K562 (cell line): ENCODE data around the gene WDR81. TPM values are rescaled to one million over a fixed set of nuclear protein-coding genes. Genes with fewer than 3 reads are reported as not detected.

Experiments
- ATAC-seq: fragments of 200-7000 bp; cut with Tn5 transposase; 3 replicates; pipeline ENCODE4 v1.9.1; 2020; ENCODE audit warnings: moderate library complexity
- BruUV-seq: library from RNA; stranded (reverse); fragments of 400-500 nt; replicated peaks from 2 replicates; lab custom pipeline; 2021; lab: Mats Ljungman, UMichigan
- CTCF ChIA-PET: fragments of 300-600 bp; formaldehyde crosslinking; extraction: SDS; loops from one replicate; lab custom pipeline; 2021; ENCODE audit warnings: low intra/inter-chr PET ratio; lab: Yijun Ruan, JAX
- POLR2A ChIA-PET: fragments of 300-600, 350-650 bp; sonication (Branson Sonifier 250); formaldehyde crosslinking; extraction: SDS; loops from one replicate; lab custom pipeline; 2021; ENCODE audit warnings: antibody characterized with exemption, inconsistent platforms; lab: Yijun Ruan, JAX
- DNase-seq, 4 experiments: peaks; one replicate each; pipeline versions ENCODE4 v3.0.0 to v3.0.0-alpha.2; 2011 to 2018; ENCODE audit warnings: low spot score in 3 of 4, mixed read lengths in 3 of 4; ENCODE audit errors: extremely low read depth in 1 of 4
- FAIRE-seq: peaks from 2 replicates; lab custom pipeline; 2011; peaks lifted over from hg19 to GRCh38; lab: Jason Lieb, UNC
- H2AFZ ChIP-seq: 2 replicates; pipeline ENCODE4 v1.6.0; 2011; ENCODE audit warnings: low read depth, low read length, control low read depth, inconsistent platforms
- H3K27ac ChIP-seq: fragments of 200-600 bp; 3 replicates; pipeline ENCODE4 v1.8.0; 2011; ENCODE audit warnings: low read depth, mild to moderate bottlenecking, control low read depth, inconsistent platforms, low read length, moderate library complexity, mixed read lengths; ENCODE audit errors: extremely low read depth
- H3K27me3 ChIP-seq, 2 experiments: fragments of 300-600 bp in 1 of 2; 2 replicates in 1 of 2; 3 replicates in 1 of 2; pipeline versions ENCODE4 v1.6.0 to v1.8.0; 2011; ENCODE audit warnings: inconsistent platforms in 2 of 2, low read length in 2 of 2, mild to moderate bottlenecking in 1 of 2, mixed read lengths in 1 of 2, moderate library complexity in 1 of 2; ENCODE audit not compliant: control insufficient read depth in 2 of 2, insufficient read depth in 2 of 2
- H3K36me3 ChIP-seq: fragments of 300-600 bp; 3 replicates; pipeline ENCODE4 v1.8.0; 2011; ENCODE audit warnings: mild to moderate bottlenecking, low read length, inconsistent platforms; ENCODE audit not compliant: control insufficient read depth, insufficient read depth
- H3K4me1 ChIP-seq, 2 experiments: fragments of 200-600 bp in 1 of 2; replicated peaks in 1 of 2; 2 replicates in 1 of 2; 3 replicates in 1 of 2; pipeline versions ENCODE4 v1.5.1 to v1.8.0; 2011; ENCODE audit warnings: inconsistent platforms in 2 of 2, low read length in 2 of 2, mild to moderate bottlenecking in 1 of 2, mixed read lengths in 1 of 2, moderate library complexity in 1 of 2; ENCODE audit not compliant: control insufficient read depth in 2 of 2, insufficient read depth in 2 of 2
- H3K4me2 ChIP-seq: 2 replicates; pipeline ENCODE4 v1.6.1; 2011; ENCODE audit warnings: low read length, control low read depth, inconsistent platforms, mixed read lengths; ENCODE audit not compliant: insufficient read depth
- H3K4me3 ChIP-seq: fragments of 200-600 bp; sonication (generic), shearing (Covaris generic); 2 replicates; pipeline ENCODE4 v1.5.1; 2016; ENCODE audit warnings: control low read depth, inconsistent platforms
- H3K79me2 ChIP-seq: fragments of 200-600 bp; 3 replicates; pipeline ENCODE4 v1.8.0; 2011; ENCODE audit warnings: low read length, inconsistent platforms; ENCODE audit not compliant: control insufficient read depth, insufficient read depth
- H3K9ac ChIP-seq, 2 experiments: 2 replicates each; pipeline versions ENCODE4 v1.6.0 to v1.6.1; 2011; ENCODE audit warnings: low read depth in 2 of 2, low read length in 2 of 2, control low read depth in 1 of 2, inconsistent platforms in 1 of 2, mild to moderate bottlenecking in 1 of 2, mixed read lengths in 1 of 2; ENCODE audit not compliant: insufficient read depth in 1 of 2
- H3K9me1 ChIP-seq: one replicate; pipeline ENCODE4 v1.6.0; 2011; ENCODE audit warnings: inconsistent platforms, mild to moderate bottlenecking, low read length, moderate library complexity; ENCODE audit not compliant: control insufficient read depth, insufficient read depth
- H3K9me3 ChIP-seq: replicated peaks from 2 replicates; pipeline ENCODE4 v1.5.1; 2011; ENCODE audit warnings: low read depth, low read length, inconsistent platforms; ENCODE audit not compliant: control insufficient read depth, insufficient read depth
- H4K20me1 ChIP-seq: replicated peaks from 2 replicates; pipeline ENCODE4 v1.6.1; 2011; ENCODE audit warnings: low read length, inconsistent platforms, mixed read lengths; ENCODE audit not compliant: control insufficient read depth, insufficient read depth
- BCL6 ChIP-seq: fragments of 250-450 bp; sonication (Bioruptor Pico); IDR thresholded peaks from 2 replicates; pipeline ENCODE4 v1.4.0; 2020
- C11orf30 ChIP-seq: fragments of 450-650 bp; IDR thresholded peaks from 2 replicates; pipeline ENCODE4 v1.6.1; 2016; ENCODE audit warnings: low read depth, mild to moderate bottlenecking
- CEBPG ChIP-seq, 3 experiments: fragments of 200-800 bp in 1 of 3; sonication (Bioruptor generic) in 1 of 3; sonication (generic) in 1 of 3; formaldehyde crosslinking in 1 of 3; IDR thresholded peaks in 2 of 3; conservative IDR thresholded peaks in 1 of 3; 2 replicates each; pipeline versions ENCODE4 v1.6.1 to v1.8.0; 2016 to 2022; ENCODE audit warnings: missing compliant biosample characterization in 2 of 3, missing genetic modification characterization in 2 of 3, mild to moderate bottlenecking in 1 of 3, missing genetic modification reagents in 1 of 3
- FOSL1 ChIP-seq: fragments of 200-800 bp; sonication (Bioruptor generic); conservative IDR thresholded peaks from 2 replicates; pipeline ENCODE4 v1.6.1; 2016; ENCODE audit warnings: missing genetic modification characterization, missing compliant biosample characterization
- MAFK ChIP-seq: IDR thresholded peaks from 2 replicates; pipeline ENCODE4 v1.6.1; 2011; ENCODE audit warnings: low read length, improper control_type of control experiment
- POLR2A ChIP-seq: fragments of 450-650 bp; conservative IDR thresholded peaks from 2 replicates; pipeline ENCODE4 v1.6.1; 2016
- RUNX1 ChIP-seq: sonication (generic); IDR thresholded peaks from 2 replicates; pipeline ENCODE4 v1.6.1; 2016; ENCODE audit warnings: antibody characterized with exemption, low read depth
- SMAD1 ChIP-seq: fragments of 150-350 bp; IDR thresholded peaks from 2 replicates; pipeline ENCODE4 v1.6.1; 2014; ENCODE audit warnings: low read length, low read depth; ENCODE audit not compliant: partially characterized antibody
- SMARCE1 ChIP-seq: fragments of 450-650 bp; IDR thresholded peaks from 2 replicates; pipeline ENCODE4 v1.7.1; 2016; ENCODE audit warnings: mild to moderate bottlenecking
- TEAD2 ChIP-seq: fragments of 450-650 bp; IDR thresholded peaks from 2 replicates; pipeline ENCODE4 v1.6.1; 2016; ENCODE audit warnings: missing genetic modification characterization, control low read depth, missing compliant biosample characterization
- ZNF174 ChIP-seq: fragments of 250-450 bp; sonication (Bioruptor Pico); IDR thresholded peaks from 2 replicates; pipeline ENCODE4 v1.4.0; 2020; ENCODE audit warnings: mild to moderate bottlenecking
- ZNF384 ChIP-seq: IDR thresholded peaks from 2 replicates; pipeline ENCODE4 v1.6.1; 2012; ENCODE audit warnings: low read depth, low read length, improper control_type of control experiment
- ZNF583 ChIP-seq: fragments of 250-450 bp; sonication (Bioruptor Pico); IDR thresholded peaks from 2 replicates; pipeline ENCODE4 v1.4.0; 2020
- WGBS: fragments of 100-300 bp; shearing (Covaris generic); methylation state at CpG from one replicate; pipeline ENCODE4 v1.1.6; 2016; ENCODE audit warnings: low coverage, mixed read lengths; ENCODE audit not compliant: insufficient coverage; ENCODE audit errors: missing lambda C conversion rate; 5-methylcytosine and 5-hydroxymethylcytosine counted together
- in situ Hi-C: fragments of 300-500 bp; cut with MboI; formaldehyde crosslinking; loops from 4 replicates; pipeline ENCODE4 v1.15.0; 2018; ENCODE audit warnings: inconsistent platforms, mixed read lengths
- intact Hi-C: fragments of 100-400 bp; cut with micrococcal nuclease; formaldehyde crosslinking; loops from 2 replicates; pipeline ENCODE4 v1.14.2; 2022
- polyA plus RNA-seq, 8 experiments: library from polyadenylated mRNA; depleted of rRNA in 4 of 8; stranded (reverse) in 5 of 8; unstranded in 3 of 8; fragments of >200 nt; fragmentation: Nextera tagmentation in 2 of 8; fragmentation: Illumina TruSeq in 1 of 8; extraction: Ambion mirVana in 2 of 8; extraction: Trizol in 1 of 8; gene quantifications; 2 replicates each; pipeline versions ENCODE4 v1.2.1 to v1.2.3, GENCODE V29; 2011 to 2014; ENCODE audit warnings: inconsistent platforms in 1 of 8, missing spikeins in 1 of 8
- total RNA-seq, 7 experiments: library from RNA; depleted of rRNA in 6 of 7; stranded (reverse); fragments of >200 nt in 6 of 7; fragmentation: Illumina TruSeq in 2 of 7; extraction: Trizol in 2 of 7; gene quantifications; 2 replicates each; pipeline versions ENCODE4 v1.2.1 to v1.2.3, GENCODE V29; 2011 to 2021; ENCODE audit warnings: low replicate concordance in 1 of 7

WDR81 gene
- total and polyA plus RNA-seq, 9 of the 15 experiments (the other 6 are each of a cell fraction or from before 2014, with no cell fraction given) = 0.01 to 17.1 (median 3.3) TPM

GRCh38 chr17:1732241-1732832 is 7.8 kb downstream of the WDR81 start:
- peak overlapping the region in 1 of 2 experiments; percentile 35; a peak in 1 of 4 replicates for H3K9ac ChIP-seq
- DNase-seq (no peak), FAIRE-seq (no peak), ATAC-seq (no peak)
- ChIA-PET POLR2A (interaction anchor here (1.3 to 1.4 kb wide), 3 partner anchors 14 to 29 kb away, joined by 3 read pairs; partner anchors contain the start of gene SERPINF1), CTCF (no interaction called here)
- peaks cover 30 to 77% of the 10 kb centered on the region in 2 experiments for H3K4me1 ChIP-seq
- peaks cover 11% of the 10 kb centered on the region; the same call in 1 of the 3 replicates for H3K36me3 ChIP-seq
- 95% methylated on average over 11 of the region's 22 CpGs for WGBS
- BruUV-seq = no TSS peak
- no peaks in the 10 kb centered on the region for H3K9me1 ChIP-seq
- no peaks in the 10 kb centered on the region for H3K9me3 ChIP-seq
- H4K20me1 ChIP-seq = no peaks in the 10 kb centered on the region
- intact Hi-C loops = no loop called here
- in situ Hi-C loops = loop anchor here (5.0 kb wide), 1 partner anchor 35 kb away; no protein-coding TSS in a partner anchor
- H3K27me3 ChIP-seq = no peaks in the 10 kb centered on the region
- no peak for TF ChIP-seq ZNF384
- no peak for TF ChIP-seq C11orf30
- no peak for TF ChIP-seq TEAD2 (tag)
- no peak for TF ChIP-seq BCL6 (CRISPR knock-in tag)
- peaks cover 4% of the 10 kb centered on the region; the same call in 1 of the 3 replicates for H3K79me2 ChIP-seq
- no peak overlapping the region for H3K4me2 ChIP-seq
- no peak overlapping the region for H3K4me3 ChIP-seq
- no peak overlapping the region for H3K27ac ChIP-seq
- H2AFZ ChIP-seq = no peak overlapping the region

GRCh38 chr17:1732833-1733321 is 8.4 kb downstream of the WDR81 start:
- Histone ChIP-seq H3K9me3 (no peaks in the 10 kb centered on the region), H3K4me1 (peaks cover 30 to 77% of the 10 kb centered on the region in 2 experiments), H4K20me1 (no peaks in the 10 kb centered on the region), H2AFZ (no peak overlapping the region), H3K27me3 (no peaks in the 10 kb centered on the region), H3K36me3 (peaks cover 16% of the 10 kb centered on the region; the same call in 1 of the 3 replicates), H3K27ac (no peak overlapping the region; the same call in 2 of the 3 replicates), H3K9me1 (no peaks in the 10 kb centered on the region), H3K79me2 (peaks cover 4% of the 10 kb centered on the region; the same call in 1 of the 3 replicates), H3K9ac (peak overlapping the region in 1 of 2 experiments; percentile 35; a peak in 1 of 4 replicates), H3K4me2 (no peak overlapping the region), H3K4me3 (no peak overlapping the region)
- 91% methylated on average over 10 of the region's 11 CpGs for WGBS
- ChIA-PET CTCF (no interaction called here), POLR2A (interaction anchor here (1.3 to 1.4 kb wide), 3 partner anchors 15 to 29 kb away, joined by 3 read pairs; partner anchors contain the start of gene SERPINF1)
- intact Hi-C loops (no loop called here), in situ Hi-C loops (loop anchor here (5.0 kb wide), 1 partner anchor 34 kb away; no protein-coding TSS in a partner anchor)
- DNase-seq = no peak
- no peak for ATAC-seq
- FAIRE-seq = no peak
- no TSS peak for BruUV-seq
- no peak for TF ChIP-seq MAFK
- no peak for TF ChIP-seq ZNF174 (CRISPR knock-in tag)
- no peak for TF ChIP-seq SMAD1
- no peak for TF ChIP-seq POLR2A
- no peak for TF ChIP-seq SMARCE1
- TF ChIP-seq CEBPG (CRISPR knock-in tag; IDR thresholded peaks at IDR 0.05) = no peak
- TF ChIP-seq CEBPG (tag; conservative IDR thresholded peaks at IDR 0.05 in 1 of 2, IDR thresholded peaks at IDR 0.05 in 1 of 2) = no peak
- TF ChIP-seq FOSL1 (tag) = no peak
- no peak for TF ChIP-seq RUNX1
- TF ChIP-seq ZNF583 (CRISPR knock-in tag) = no peak
